ENCODE results near the gene GDF15.
A peak's percentile ranks its signal among the peaks of the same experiment; 100 is the strongest.
"Not testable (repeated sequence)": the region's sequence is repeated elsewhere in the genome, so short reads cannot be mapped to it uniquely, and the experiment has no call there.

GDF15 gene

DNA sequence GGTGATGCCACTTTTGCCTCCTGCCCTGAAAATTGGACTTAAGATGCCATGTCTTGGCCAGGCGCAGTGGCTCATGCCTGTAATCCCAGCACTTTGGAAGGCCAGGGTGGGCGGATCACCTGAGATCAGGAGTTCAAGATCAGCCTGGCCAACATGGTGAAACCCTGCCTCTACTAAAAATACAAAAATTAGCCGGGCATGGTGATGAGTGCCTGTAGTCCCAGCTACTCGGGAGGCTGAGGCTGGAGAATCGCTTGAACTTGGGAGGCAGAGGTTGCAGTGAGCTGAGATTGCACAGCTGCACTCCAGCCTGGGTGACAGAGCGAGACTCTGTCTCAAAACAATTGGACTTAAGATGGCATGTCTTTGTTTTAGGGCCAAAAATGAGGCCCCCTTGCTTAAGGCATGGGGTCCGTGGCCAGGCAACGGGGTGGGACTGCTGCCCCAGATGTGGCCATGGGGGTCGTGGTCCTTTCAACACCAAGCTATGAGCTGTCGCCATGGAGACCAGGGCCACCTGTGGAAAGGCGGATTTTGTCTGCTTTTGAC, 21.6 kb upstream of the GDF15 start:
- not testable (repeated sequence) for DNase-seq (ENCODE audit: low read depth)

DNA sequence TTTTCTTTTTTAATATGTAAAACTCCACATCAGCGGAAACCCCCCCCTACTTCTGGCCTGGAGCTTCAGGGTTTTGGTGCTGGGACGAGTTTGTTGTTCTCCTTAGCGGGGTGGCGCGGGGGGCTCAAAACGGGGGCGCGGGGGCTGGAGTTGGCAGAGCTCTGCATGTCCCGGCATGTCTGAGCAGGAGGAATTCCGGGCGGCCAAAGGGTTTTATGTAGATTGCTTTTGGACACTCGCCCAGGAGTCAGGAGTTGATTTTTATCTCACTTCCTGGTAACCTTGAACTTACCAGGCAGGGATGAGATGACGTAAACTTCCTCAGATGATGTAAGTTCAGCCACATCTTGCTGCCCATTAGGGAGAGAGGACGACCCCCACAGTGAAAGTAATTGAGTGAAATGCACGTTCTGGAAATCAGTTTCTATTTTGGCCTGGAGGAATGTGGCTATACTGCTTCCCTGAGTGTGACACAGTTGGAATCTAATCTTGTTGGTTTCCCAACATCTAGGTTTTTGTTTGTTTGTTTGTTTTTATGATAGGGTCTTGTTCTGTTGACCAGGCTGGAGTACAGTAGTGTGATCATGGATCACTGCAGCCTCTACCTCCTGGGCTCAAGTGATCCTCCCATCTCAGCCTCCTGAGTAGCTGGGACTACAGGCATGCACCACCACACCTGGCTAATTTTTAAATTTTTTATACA, 21.0 kb upstream of the GDF15 start:
- peak; percentile 99 for DNase-seq (ENCODE audit: low read depth)

DNA sequence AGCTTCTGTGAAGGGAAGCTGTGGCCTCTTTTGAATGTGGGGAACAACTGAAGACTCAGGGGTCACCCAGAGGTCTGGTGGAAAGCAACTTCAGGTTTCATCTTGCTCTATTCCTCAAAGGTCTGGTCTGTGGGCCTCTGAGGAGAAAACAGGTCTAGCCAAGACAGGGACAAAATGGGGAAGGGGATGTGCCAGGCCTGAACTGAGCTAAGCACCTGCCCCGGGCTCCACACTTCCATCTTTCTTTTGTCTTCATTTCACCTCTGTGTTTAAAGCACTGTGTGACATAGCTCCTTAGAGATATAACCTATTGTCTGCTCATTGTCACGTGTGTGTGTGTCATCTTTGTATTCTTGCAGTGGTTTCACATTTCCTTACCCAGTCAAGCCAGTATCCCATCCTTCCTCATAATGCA, 19.9 kb upstream of the GDF15 start:
- DNase-seq (ENCODE audit: low read depth): no peak

DNA sequence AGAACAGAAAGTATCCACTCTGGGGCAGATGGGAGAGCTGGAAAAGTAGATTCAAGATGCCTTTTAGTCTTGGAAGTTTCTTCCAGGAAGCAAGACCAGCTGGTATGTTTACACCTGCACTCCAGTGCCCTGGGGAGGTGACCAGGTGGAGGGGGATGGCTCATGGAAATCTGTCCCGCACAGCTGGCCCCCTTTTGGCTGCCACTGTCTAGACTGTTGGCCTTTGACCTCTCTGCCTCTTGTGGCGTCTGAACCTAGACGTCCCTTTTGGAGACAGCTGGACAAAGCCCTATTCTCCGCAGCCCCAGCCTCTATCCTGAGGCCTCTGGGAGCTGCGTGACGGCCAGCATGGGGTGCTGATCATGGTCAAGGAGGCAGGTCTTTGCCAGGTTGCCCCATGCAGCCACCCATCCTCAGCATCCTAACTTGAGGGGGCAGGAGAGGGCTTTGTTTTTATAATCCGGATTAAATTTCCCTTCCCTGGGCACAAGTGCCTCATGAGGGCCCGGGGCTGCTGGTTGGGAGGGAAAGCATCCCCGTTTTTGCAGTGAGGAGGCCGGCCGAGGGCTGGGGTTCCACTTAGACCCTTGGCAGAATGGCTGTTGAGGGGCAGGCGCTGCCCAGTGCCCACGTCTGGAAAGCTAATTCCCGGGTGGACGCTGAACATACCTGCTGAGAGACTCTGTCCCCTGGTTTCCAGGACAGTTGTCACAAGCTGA, 17.3 kb upstream of the GDF15 start:
- DNase-seq (ENCODE audit: low read depth): no peak

DNA sequence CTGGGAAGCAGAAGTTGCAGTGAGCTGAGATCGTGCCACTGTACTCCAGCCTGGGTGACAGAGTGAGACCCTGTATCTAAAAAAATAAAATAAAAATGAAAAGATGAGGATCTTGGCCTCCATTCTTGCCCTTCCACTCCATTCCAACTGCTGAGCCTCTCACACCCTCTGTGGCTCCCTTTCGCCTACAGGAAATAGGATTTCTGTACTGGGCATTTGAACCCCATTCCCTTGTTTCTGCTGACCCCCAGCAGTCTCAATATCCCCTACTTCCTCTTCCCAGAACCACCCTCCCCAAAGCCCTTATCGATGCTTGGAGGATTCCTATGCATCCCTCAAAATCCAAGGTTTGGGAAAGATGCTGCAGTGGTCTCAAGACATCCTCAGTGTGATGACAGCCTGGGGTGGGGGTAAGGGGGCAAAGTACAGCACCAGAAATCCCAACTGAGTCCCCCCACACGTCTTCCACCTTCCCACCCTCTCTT, 12.5 kb upstream of the GDF15 start:
- DNase-seq (ENCODE audit: low read depth): no peak

DNA sequence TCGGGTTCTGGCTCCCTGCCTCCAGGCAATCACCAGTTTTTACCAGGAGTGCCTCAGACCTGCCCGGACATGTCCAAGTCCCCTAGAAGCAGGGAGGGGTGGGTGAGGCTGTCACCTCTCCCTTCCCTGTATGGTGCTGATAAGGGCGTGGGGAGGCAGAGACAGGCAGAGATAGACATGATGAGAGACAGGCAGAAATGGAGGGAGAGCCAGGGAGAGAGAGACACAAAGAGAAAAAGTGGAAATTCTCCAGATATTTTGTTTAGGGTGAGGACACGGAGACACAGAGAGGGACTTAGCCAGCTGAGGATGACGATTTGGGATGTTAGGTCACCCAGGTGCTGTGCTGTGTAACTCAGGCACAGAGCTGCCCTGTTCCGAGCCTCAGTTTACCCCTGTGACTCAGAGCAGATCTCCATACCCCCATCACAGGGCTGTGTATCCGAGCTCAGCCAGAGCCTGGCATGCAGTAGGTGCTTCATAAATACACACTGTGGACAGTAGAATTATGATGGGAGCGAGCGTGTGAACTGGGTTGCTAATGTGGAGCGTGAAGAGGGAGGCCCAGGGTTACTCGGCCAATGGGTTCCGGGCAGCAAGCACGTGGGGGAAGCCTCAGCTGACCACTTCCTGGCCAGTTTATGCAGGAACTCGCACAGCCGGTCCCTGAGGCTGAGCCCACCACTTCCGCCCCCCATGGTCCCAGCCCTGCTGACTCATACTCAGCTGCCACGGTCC, 11.9 kb upstream of the GDF15 start:
- peak; percentile 95 for DNase-seq (ENCODE audit: low read depth)

DNA sequence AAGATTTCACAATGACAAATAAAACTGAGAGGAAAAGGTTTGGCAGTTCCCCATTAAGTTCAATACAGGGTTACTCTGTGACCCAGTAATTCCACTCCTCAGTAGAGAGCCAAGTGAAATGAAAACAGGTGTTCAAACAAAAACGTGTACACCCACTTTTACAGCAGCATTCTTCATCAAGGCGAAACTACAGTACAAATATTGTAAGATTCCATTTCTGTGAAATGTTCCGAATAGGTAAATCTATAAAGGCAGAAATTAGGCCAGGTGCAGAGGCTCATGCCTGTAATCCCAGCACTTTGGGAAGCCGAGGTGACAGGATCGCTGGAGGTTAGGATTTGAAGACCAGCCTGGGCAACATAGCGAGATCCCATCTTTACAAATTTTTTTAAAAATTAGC, 8.9 kb upstream of the GDF15 start:
- no peak for DNase-seq (ENCODE audit: low read depth)

DNA sequence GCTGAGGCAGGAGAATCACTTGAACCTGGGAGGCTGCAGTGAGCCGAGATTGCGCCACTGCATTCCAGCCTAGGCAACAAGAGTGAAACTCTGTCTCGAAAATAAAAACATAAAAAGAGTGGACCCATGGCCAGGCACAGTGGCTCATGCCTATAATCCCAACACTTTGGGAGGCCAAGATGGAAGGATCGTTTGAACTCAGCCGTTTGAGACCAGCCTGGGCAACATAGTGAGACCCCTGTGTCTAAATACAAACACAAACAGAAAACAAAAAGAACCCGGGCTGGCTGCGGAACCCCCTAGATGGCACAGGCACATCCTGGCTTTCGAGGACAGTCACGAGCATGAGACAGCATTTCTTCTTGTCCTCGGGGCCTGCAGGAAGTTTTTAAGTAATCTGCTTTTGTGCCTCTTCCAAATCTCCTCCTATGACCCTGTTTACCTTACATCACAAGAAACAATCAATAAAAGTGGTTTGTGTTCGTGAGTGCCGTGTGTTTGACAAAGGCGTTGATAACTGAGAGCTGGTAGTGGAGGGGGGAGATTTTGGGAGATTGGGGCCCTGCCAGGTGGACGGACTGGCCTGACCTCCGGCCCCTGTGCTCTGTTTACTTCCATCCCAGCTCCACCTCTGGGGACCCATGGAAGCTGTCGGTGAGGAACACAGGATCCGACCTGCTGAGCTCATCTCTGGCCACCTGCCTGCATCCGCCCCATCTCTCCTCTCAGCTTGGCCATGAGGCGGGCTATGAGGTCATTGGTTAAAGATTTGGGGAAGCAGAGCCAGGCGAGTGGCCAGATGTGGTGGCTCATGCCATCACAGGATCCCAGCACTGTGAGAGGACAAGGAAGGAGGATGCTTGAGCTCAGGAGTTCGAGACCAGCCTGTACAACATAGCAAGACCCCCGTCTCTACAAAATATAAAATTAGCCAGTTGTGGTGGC, 5.9 kb upstream of the GDF15 start:
- peak; percentile 84 for DNase-seq (ENCODE audit: low read depth)

DNA sequence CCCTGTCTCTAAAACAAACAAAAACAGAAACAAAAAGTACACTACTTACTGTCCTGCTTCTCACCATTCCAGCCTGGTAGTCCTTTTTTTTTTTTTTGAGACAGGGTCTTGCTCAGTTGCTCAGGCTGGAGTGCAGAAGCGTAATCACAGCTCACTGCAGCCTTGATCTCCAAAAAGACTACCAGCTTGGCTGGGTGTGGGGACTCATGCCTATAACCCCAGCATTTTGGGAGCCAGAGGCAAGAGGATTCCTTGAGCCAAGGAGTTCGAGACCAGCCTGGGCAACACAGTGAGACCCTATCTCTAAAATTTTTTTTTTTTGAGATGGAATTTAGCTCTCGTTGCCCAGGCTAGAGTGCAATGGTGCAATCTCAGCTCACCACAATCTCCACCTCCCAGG, 5.1 kb upstream of the GDF15 start:
- DNase-seq (ENCODE audit: low read depth): no peak

DNA sequence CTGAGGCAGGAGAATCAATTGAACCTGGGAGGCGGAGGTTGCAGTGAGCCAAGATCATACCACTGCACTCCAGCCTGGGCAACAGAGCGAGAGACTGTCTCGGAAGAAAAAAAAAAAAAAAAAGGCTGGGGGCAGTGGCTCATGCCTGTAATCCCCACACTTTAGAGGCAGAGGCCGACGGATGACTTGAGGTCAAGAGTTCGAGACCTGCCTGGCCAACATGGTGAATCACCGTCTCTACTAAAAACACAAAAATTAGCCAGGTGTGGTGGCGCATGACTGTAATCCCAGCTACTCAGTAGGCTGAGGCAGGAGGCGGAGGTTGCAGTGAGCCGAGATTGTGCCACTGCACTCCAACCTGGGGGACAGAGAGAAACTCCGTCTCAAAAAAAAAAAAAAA, 2.3 kb upstream of the GDF15 start:
- DNase-seq (ENCODE audit: low read depth): not testable (repeated sequence)

DNA sequence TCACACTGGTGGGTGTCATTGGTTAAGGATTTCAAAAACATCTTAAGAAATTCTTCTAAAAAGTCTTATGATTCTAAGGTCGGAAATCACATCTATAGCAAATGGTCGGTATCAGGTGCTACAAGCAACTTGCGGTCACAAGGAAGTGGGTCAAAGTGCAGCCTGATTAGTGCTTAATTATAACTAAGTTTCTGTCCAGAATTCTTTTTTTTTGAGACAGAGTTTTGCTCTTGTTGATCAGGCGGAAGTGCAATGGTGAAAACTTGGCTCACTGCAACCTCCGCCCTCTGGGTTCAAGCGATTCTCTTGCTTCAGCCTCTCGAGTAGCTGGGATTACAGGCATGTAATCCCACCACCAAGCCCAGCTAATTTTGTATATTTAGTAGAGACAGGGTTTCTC, 1.2 kb upstream of the GDF15 start:
- DNase-seq (ENCODE audit: low read depth): no peak

DNA sequence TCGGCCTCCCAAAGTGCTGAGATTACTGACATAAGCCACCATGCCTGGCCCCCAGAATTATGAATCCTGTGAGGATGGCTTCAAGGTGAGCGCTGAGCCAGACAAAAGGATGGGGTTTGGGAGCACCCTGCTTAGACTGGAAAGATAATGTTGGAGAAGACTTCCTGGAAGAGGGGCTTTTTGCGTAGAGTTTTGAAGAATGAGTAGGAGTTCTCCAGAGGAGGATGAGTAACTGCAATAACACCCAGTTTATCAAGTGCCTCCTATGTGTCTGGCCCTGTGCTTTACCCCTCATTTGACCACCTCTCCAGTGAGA, 641 bp upstream of the GDF15 start:
- DNase-seq (ENCODE audit: low read depth): no peak

DNA sequence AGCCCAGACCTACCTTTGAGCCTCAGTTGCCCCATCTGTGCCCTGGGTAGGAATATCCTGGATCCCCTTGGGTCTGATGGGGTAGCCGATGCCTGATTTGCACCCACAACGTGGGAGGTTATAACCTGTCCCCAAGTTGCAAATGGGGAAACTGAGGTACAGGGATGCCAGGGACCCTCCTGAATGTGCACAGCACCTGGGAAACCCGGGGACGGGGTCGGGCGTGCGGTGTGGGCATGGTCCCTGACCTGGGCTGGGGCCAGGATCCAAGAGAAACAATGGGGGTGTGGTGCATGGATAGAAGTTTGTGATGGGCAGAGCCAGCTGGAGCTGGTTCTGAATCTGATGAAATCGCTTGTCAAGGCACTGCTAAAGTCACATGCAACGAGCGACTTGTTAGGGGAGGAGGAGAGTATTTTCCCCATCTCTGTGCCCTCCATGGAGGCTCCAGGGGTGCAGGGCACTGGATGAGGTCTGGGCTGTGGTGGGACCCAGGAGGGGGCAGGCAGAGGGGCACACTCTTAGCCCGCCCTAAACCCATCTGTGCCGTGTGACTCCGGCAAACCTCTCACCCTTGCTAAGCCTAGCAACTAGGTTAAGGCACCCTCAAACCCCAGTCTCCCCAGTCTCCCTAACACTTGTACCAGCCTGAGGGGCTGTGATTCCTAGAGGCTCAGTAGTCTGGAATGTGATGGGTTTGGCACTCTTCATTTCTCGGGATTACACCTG, 749 bp downstream of the GDF15 start:
- DNase-seq (ENCODE audit: low read depth): peak; percentile 94

DNA sequence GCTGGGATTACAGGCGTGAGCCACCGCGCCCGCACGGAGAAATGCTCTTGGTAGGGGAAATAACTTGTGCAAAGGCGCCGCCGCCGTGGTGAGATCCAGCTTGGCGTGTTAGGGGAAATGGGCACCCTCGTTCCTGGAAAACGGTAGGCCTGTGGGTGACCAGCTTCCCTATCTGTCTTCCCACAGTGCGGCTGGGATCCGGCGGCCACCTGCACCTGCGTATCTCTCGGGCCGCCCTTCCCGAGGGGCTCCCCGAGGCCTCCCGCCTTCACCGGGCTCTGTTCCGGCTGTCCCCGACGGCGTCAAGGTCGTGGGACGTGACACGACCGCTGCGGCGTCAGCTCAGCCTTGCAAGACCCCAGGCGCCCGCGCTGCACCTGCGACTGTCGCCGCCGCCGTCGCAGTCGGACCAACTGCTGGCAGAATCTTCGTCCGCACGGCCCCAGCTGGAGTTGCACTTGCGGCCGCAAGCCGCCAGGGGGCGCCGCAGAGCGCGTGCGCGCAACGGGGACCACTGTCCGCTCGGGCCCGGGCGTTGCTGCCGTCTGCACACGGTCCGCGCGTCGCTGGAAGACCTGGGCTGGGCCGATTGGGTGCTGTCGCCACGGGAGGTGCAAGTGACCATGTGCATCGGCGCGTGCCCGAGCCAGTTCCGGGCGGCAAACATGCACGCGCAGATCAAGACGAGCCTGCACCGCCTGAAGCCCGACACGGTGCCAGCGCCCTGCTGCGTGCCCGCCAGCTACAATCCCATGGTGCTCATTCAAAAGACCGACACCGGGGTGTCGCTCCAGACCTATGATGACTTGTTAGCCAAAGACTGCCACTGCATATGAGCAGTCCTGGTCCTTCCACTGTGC, 2.4 kb downstream of the GDF15 start:
- no peak for DNase-seq (ENCODE audit: low read depth)

DNA sequence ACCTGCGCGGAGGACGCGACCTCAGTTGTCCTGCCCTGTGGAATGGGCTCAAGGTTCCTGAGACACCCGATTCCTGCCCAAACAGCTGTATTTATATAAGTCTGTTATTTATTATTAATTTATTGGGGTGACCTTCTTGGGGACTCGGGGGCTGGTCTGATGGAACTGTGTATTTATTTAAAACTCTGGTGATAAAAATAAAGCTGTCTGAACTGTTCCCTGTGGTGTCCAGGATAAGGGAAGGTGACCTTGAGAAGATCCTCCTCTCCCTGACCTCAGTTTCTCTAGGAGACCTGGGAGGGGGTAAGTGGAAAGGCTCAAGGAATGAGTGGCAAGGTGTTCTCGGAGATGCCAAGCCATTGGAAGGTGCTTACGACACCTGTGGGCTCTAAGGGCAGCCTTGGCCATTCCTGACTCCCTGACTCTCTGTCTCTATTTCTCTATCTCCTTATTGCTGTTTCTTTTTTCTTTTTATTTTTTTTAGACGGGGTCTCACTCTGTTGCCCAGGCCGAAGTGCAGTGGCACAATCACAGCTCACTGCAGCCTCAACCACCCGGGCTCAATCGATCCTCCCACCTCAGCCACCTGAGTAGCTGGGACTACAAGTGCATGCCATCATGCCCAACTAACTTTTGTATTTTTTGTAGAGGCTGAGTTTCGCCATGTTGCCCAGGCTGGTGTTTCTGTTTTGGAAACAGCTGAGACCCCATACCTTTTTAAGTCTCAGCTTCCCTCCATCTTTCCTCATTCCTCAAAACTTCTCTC, 3.2 kb downstream of the GDF15 start:
- no peak for DNase-seq (ENCODE audit: low read depth)

DNA sequence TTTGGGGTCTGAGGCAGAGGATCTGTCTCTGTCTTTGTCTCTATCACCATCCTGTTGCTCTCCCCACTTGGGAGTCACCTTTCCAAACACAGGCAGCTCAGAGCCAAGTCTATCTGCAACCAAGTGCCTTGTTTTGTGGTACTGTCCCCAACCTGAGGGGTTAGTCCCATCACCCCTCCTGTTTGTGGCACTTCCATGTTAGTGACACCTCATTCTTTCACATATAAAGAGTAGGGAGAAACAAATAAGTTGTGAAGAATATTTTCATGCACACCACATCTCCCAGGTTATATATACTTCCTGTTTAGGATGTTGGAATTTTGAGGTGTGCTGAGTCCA, 3.7 kb downstream of the GDF15 start:
- no peak for DNase-seq (ENCODE audit: low read depth)

DNA sequence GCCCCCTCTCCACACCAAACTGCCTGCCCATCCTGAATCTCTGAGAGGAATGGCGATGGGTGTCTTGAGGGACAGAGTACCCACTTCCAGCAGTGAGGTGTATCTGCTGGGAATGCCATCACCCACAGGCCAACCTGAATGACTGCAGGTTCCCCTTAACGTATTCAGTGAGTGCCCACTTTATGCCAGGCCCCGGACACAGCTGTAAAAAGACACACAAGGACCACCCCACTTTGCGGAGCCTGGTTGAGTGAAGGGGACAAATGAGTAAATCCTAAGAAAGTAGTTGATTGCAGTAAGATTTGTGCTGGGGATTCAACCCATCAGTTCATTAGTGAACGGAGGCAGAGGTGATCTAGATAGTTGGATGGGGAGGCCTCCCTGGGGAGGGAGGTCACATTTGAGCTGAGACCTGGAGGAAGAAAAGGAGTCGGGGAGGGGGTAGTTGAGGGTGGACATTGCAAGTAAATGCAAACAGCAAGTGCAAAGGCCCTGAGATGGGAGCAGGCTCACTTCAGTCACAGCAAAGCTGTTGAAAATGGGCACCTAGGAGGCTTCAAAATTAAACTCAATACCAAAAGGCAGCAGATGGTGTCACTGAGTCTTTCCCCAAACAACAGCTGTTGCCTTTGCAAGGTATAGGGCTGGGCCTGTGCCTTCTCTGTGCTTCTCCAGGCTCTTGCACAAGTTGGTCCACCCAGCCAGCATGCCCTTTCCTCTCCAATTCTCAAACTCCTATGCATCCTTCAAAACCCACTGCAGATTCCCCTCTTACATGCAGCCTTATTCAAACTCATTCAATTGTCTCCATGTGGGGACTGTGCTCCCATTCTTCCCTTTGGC, 4.3 kb downstream of the GDF15 start:
- DNase-seq (ENCODE audit: low read depth): no peak

DNA sequence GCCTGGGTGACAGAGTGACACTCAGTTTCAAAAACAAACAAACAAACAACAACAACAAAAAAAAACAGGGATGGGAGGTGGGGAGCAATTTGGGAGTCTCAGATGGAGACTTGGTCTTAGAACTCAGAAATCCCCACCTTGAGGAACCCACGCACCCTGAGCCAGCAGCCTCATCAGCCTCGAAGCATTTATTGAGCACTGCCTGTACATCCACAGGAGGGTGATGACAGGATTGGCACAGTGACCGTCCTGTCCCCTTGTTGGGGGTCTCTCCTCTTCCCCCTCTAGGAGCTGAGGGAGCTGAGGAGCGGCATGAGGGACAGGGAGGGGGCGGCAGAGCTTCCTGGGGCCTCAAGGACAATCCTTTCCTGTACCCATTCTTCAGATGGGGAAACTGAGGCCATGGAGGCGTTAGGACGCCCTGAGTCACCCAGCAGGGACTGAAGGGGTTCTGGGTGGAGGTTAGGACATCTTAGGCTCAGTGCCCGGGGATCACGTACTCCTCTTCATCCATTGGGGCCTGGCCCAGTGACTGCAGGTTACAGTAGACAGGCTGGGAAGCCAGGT, 5.6 kb downstream of the GDF15 start:
- DNase-seq (ENCODE audit: low read depth): no peak
